Hepatocyte (in vitro differentiated cells): Measurements from ENCODE around the gene LIMS1. TPM values are rescaled to one million over a fixed set of nuclear protein-coding genes. Genes with fewer than 3 reads are reported as not detected.
"Not testable (repeated sequence)": the region's sequence is repeated elsewhere in the genome, so short reads cannot be mapped to it uniquely, and the experiment has no call there.

Experiments used
- DNase-seq: peaks from one replicate; pipeline ENCODE4 v3.0.0-alpha.2; 2016; ENCODE audit warnings: low spot score
- H2AFZ ChIP-seq: fragments of 200-600 bp; sonication (generic); 2 replicates; pipeline ENCODE4 v1.6.0; 2016; ENCODE audit warnings: antibody characterized with exemption, mild to moderate bottlenecking
- H3K27ac ChIP-seq: fragments of 200-600 bp; sonication (generic); 2 replicates; pipeline ENCODE4 v1.5.1; 2016; ENCODE audit warnings: mild to moderate bottlenecking
- H3K27me3 ChIP-seq: fragments of 200-600 bp; sonication (generic); 2 replicates; pipeline ENCODE4 v1.6.1; 2016
- H3K36me3 ChIP-seq: fragments of 200-600 bp; sonication (generic); replicated peaks from 2 replicates; pipeline ENCODE4 v1.5.1; 2016; ENCODE audit warnings: low read depth; ENCODE audit not compliant: insufficient read depth
- H3K4me1 ChIP-seq: fragments of 200-600 bp; sonication (generic); 2 replicates; pipeline ENCODE4 v1.5.1; 2016; ENCODE audit warnings: mild to moderate bottlenecking, moderate library complexity; ENCODE audit not compliant: insufficient read depth
- H3K4me2 ChIP-seq: fragments of 200-600 bp; sonication (generic); 2 replicates; pipeline ENCODE4 v1.6.0; 2016
- H3K4me3 ChIP-seq: fragments of 200-600 bp; sonication (generic); 2 replicates; pipeline ENCODE4 v1.5.1; 2016; ENCODE audit warnings: mild to moderate bottlenecking
- H3K79me2 ChIP-seq: fragments of 200-600 bp; sonication (generic); 2 replicates; pipeline ENCODE4 v1.6.0; 2017; ENCODE audit warnings: mild to moderate bottlenecking
- H3K9me2 ChIP-seq: fragments of 200-600 bp; sonication (generic); replicated peaks from 2 replicates; pipeline ENCODE4 v1.6.0; 2017; ENCODE audit warnings: mild to moderate bottlenecking; ENCODE audit not compliant: insufficient read depth
- H3K9me3 ChIP-seq: fragments of 200-600 bp; sonication (generic); 2 replicates; pipeline ENCODE4 v1.5.1; 2016; ENCODE audit warnings: low read depth, mild to moderate bottlenecking
- H4K20me1 ChIP-seq: fragments of 200-600 bp; sonication (generic); 2 replicates; pipeline ENCODE4 v1.6.0; 2016; ENCODE audit warnings: mild to moderate bottlenecking; ENCODE audit not compliant: insufficient read depth, poor library complexity, severe bottlenecking
- CTCF ChIP-seq: fragments of 200-600 bp; sonication (generic); IDR thresholded peaks from 2 replicates; pipeline ENCODE4 v1.5.1; 2016; ENCODE audit warnings: antibody characterized with exemption, mild to moderate bottlenecking; ENCODE audit not compliant: poor library complexity
- EZH2 ChIP-seq: fragments of 200-600 bp; sonication (generic); IDR thresholded peaks from 2 replicates; pipeline ENCODE4 v1.6.1; 2016; ENCODE audit warnings: antibody characterized with exemption, mild to moderate bottlenecking, borderline replicate concordance
- EZH2phosphoT487 ChIP-seq: fragments of 200-600 bp; sonication (generic); IDR thresholded peaks from one replicate; pipeline ENCODE4 v1.6.1; 2018; ENCODE audit warnings: antibody characterized with exemption, mild to moderate bottlenecking, low read depth, moderate library complexity; ENCODE audit not compliant: unreplicated experiment, severe bottlenecking
- WGBS: methylation state at CpG from one replicate; pipeline ENCODE4 v1.1.6; 2016; ENCODE audit warnings: low lambda C conversion rate; ENCODE audit errors: missing lambda C conversion rate; 5-methylcytosine and 5-hydroxymethylcytosine counted together
- polyA plus RNA-seq: library from polyadenylated mRNA; unstranded; fragments of >200 nt; fragmentation: Nextera tagmentation; extraction: Ambion mirVana; gene quantifications from 2 replicates; pipeline ENCODE4 v1.2.1, GENCODE V29; 2016
- total RNA-seq: library from RNA; depleted of rRNA; stranded (reverse); fragments of >200 nt; gene quantifications from 2 replicates; pipeline ENCODE4 v1.2.3, GENCODE V29; 2014

The LIMS1 gene
- total and polyA plus RNA-seq, 2 experiments from 2014 or later = 40.0 to 102 TPM

GRCh38 chr2:108491848-108492247 is 42.4 kb upstream of the LIMS1 start:
- peak overlapping the region; percentile 68 for H3K27ac ChIP-seq
- no peak overlapping the region for H2AFZ ChIP-seq
- peak overlapping the region; percentile 12 for H3K4me2 ChIP-seq
- H4K20me1 ChIP-seq = no peaks in the 10 kb centered on the region
- H3K4me1 ChIP-seq = peaks cover 7% of the 10 kb centered on the region
- no peaks in the 10 kb centered on the region for H3K9me2 ChIP-seq
- TF ChIP-seq EZH2 (no peak), CTCF (no peak), EZH2phosphoT487 (no peak)
- no peak overlapping the region for H3K4me3 ChIP-seq
- peaks cover 4% of the 10 kb centered on the region for H3K79me2 ChIP-seq
- DNase-seq = no peak
- H3K36me3 ChIP-seq = no peaks in the 10 kb centered on the region
- no peaks in the 10 kb centered on the region for H3K9me3 ChIP-seq
- H3K27me3 ChIP-seq = no peaks in the 10 kb centered on the region

DNA sequence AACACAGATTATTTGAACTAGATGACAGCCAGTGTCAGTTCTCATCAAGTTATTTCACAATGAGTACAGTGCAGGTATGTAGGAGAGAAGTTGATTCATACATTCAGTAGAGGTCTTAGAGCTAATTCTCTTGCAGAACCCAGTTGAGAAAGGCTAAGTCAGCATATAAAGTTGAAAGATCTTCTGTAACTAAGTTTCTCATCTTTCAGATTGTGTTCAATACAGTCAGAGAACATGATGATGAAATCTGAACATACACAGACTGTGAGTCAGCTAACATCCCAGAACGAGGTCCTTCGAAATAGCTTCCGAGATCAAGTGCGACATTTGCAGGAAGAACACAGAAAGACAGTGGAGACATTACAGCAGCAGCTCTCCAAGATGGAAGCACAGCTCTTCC is 41.9 kb upstream of the LIMS1 start:
- no peaks in the 10 kb centered on the region for H4K20me1 ChIP-seq
- no peak overlapping the region for H2AFZ ChIP-seq
- no peaks in the 10 kb centered on the region for H3K9me3 ChIP-seq
- H3K79me2 ChIP-seq = peaks cover 4% of the 10 kb centered on the region
- no peak overlapping the region for H3K4me2 ChIP-seq
- H3K9me2 ChIP-seq = no peaks in the 10 kb centered on the region
- no peak overlapping the region for H3K4me3 ChIP-seq
- DNase-seq = peak; percentile 44
- 69% methylated on average over 4 of the region's 4 CpGs for WGBS
- no peaks in the 10 kb centered on the region for H3K27me3 ChIP-seq
- H3K4me1 ChIP-seq = peaks cover 7% of the 10 kb centered on the region
- H3K27ac ChIP-seq = peak overlapping the region; percentile 68
- H3K36me3 ChIP-seq = no peaks in the 10 kb centered on the region
- TF ChIP-seq EZH2 = no peak

GRCh38 chr2:108496167-108496566 is 38.1 kb upstream of the LIMS1 start:
- H3K4me3 ChIP-seq, DNase-seq, H3K36me3 ChIP-seq, H3K4me2 ChIP-seq, H3K27ac ChIP-seq, H4K20me1 ChIP-seq, H3K9me2 ChIP-seq, H2AFZ ChIP-seq, H3K27me3 ChIP-seq, H3K9me3 ChIP-seq, H3K4me1 ChIP-seq, H3K79me2 ChIP-seq: not testable (repeated sequence)
- 78% methylated on average over 2 of the region's 3 CpGs for WGBS

- WGBS = 100% methylated on average over 4 of the region's 4 CpGs
- not testable (repeated sequence) for H3K4me3 ChIP-seq, H3K27ac ChIP-seq, H2AFZ ChIP-seq, H3K9me3 ChIP-seq, H3K79me2 ChIP-seq, H4K20me1 ChIP-seq, H3K4me2 ChIP-seq, DNase-seq, H3K4me1 ChIP-seq, H3K9me2 ChIP-seq, H3K27me3 ChIP-seq, H3K36me3 ChIP-seq
Measured at GRCh38 chr2:108507620-108508019, 26.6 kb upstream of the LIMS1 start.

DNA sequence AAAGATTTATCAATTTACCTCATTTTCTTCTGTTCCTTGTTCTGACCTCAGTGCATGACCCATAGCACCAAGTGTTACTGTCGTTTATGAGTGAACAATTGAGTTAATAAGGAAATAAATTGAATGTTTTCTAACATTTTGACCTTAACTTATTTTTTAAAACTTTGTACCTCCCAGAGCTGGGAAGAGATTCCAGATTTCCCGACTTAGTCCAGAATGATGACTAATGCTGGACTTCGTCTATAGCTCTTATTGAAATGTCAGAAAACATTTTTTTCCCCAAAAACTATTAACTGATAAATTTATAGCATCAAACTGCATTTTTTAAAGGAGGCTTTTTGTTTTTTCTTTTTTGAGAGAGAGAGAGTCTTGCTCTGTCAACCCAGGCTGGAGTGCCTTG is 21.8 kb upstream of the LIMS1 start:
- not testable (repeated sequence) for H4K20me1 ChIP-seq, H3K9me3 ChIP-seq, H3K27ac ChIP-seq, H3K79me2 ChIP-seq, H3K4me2 ChIP-seq, DNase-seq, H3K36me3 ChIP-seq, H3K9me2 ChIP-seq, H2AFZ ChIP-seq, H3K4me1 ChIP-seq, H3K4me3 ChIP-seq, H3K27me3 ChIP-seq
- WGBS = 88% methylated on average over 3 of the region's 3 CpGs

DNA sequence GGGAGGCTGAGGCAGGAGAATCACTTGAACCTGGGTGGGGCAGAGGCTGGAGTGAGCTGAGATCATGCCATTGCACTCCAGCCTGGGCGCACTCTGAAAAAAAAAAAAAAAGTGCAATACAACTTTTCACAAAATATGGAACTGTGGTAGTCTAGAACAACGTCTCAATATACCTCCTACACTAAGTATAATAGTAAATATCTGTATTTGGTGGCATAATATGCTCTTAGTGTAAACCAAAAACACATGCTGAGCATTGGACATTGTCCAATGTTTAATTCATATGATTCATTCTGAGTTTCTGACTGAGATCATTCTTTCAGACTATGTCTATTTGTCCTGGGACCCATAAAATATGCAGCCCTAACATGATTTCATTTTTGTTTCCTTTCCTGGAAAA is 19.8 kb upstream of the LIMS1 start:
- not testable (repeated sequence) for H3K4me3 ChIP-seq, H3K4me1 ChIP-seq, H4K20me1 ChIP-seq, H3K36me3 ChIP-seq, DNase-seq, H3K9me2 ChIP-seq, H3K9me3 ChIP-seq, H3K4me2 ChIP-seq, H3K79me2 ChIP-seq, H3K27ac ChIP-seq, H2AFZ ChIP-seq, H3K27me3 ChIP-seq
- WGBS = 67% methylated on average over 2 of the region's 2 CpGs

GRCh38 chr2:108524688-108525087 is 9.6 kb upstream of the LIMS1 start:
- 99% methylated on average over 5 of the region's 6 CpGs for WGBS
- not testable (repeated sequence) for H3K27ac ChIP-seq, H3K36me3 ChIP-seq, H3K4me3 ChIP-seq, H2AFZ ChIP-seq, H3K79me2 ChIP-seq, DNase-seq, H3K9me3 ChIP-seq, H3K4me2 ChIP-seq, H3K4me1 ChIP-seq, H3K27me3 ChIP-seq, H3K9me2 ChIP-seq, H4K20me1 ChIP-seq

DNA sequence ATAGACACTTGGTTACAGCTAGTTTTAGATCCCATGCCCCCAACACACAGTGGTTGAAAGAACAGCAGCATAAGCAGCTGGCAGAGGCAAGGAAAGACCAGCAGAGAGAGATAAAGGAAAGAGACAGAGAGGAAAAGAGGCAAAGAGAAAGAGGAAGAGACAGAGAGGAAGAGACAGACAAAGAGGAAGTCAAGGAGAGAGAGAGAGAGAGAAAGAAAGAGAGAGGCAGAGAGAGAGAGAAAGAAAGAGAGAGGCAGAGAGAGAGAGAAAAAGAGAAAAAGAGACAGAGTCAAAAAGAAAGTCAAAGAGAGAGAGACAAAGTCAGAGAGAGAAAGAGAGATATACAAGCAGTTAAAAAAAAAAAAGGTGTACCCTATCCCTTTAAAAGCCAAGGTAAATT is 9.0 kb upstream of the LIMS1 start:
- not testable (repeated sequence) for H4K20me1 ChIP-seq, H3K27me3 ChIP-seq, H3K79me2 ChIP-seq, H3K9me2 ChIP-seq, H3K36me3 ChIP-seq, H3K4me1 ChIP-seq, H3K4me2 ChIP-seq, H3K9me3 ChIP-seq, H3K4me3 ChIP-seq, DNase-seq, H2AFZ ChIP-seq, H3K27ac ChIP-seq
